Caco-2 (cell line): ENCODE results near the gene TPM1. TPM values are rescaled to one million over a fixed set of nuclear protein-coding genes. Genes with fewer than 3 reads are reported as not detected.
A peak's percentile ranks its signal among the peaks of the same experiment; 100 is the strongest.

Source experiments
- BruUV-seq: library from RNA; stranded (reverse); fragments of 400-500 nt; replicated peaks from 2 replicates; lab custom pipeline; 2021; lab: Mats Ljungman, UMichigan
- CTCF ChIA-PET: fragments of 300-600 bp; sonication (Branson Sonifier 250); formaldehyde crosslinking; loops from one replicate; lab custom pipeline; 2022; ENCODE audit warnings: antibody characterized with exemption; lab: Charles Lee
- POLR2A ChIA-PET: fragments of 300-600 bp; sonication (Branson Sonifier 250); formaldehyde crosslinking; loops from one replicate; lab custom pipeline; 2022; ENCODE audit warnings: antibody characterized with exemption; lab: Charles Lee
- DNase-seq, 2 experiments: peaks; one replicate each; pipeline versions ENCODE4 v3.0.0 to v3.0.0-alpha.2; 2020 to 2022
- H3K27me3 ChIP-seq: replicated peaks from 2 replicates; pipeline ENCODE4 v1.6.0; 2011; ENCODE audit warnings: low read length; ENCODE audit not compliant: control insufficient read depth, insufficient read depth
- H3K36me3 ChIP-seq: 2 replicates; pipeline ENCODE4 v1.5.1; 2011; ENCODE audit warnings: low read length; ENCODE audit not compliant: control insufficient read depth, insufficient read depth
- H3K4me1 ChIP-seq: fragments of 250-450 bp; sonication (Bioruptor Pico); 2 replicates; pipeline ENCODE4 v1.5.1; 2020; ENCODE audit warnings: mild to moderate bottlenecking
- H3K4me3 ChIP-seq: 2 replicates; pipeline ENCODE4 v1.5.1; 2011; ENCODE audit warnings: low read depth, mild to moderate bottlenecking, control low read depth, low read length
- H3K9me3 ChIP-seq: fragments of 250-450 bp; sonication (Bioruptor Pico); 2 replicates; pipeline ENCODE4 v1.5.1; 2020; ENCODE audit warnings: mild to moderate bottlenecking, moderate library complexity
- H3K27ac Mint-ChIP-seq: one replicate; pipeline ENCODE4 v1.8.0; 2022; ENCODE audit warnings: mixed read lengths; ENCODE audit not compliant: unreplicated experiment
- H3K27me3 Mint-ChIP-seq: one replicate; pipeline ENCODE4 v1.8.0; 2022; ENCODE audit warnings: mixed read lengths; ENCODE audit not compliant: insufficient read depth, unreplicated experiment
- H3K36me3 Mint-ChIP-seq: one replicate; pipeline ENCODE4 v1.8.0; 2022; ENCODE audit warnings: mild to moderate bottlenecking, mixed read lengths; ENCODE audit not compliant: insufficient read depth, unreplicated experiment
- H3K4me1 Mint-ChIP-seq: one replicate; pipeline ENCODE4 v1.8.0; 2022; ENCODE audit warnings: low read depth, mixed read lengths; ENCODE audit not compliant: unreplicated experiment
- H3K4me3 Mint-ChIP-seq: one replicate; pipeline ENCODE4 v1.8.0; 2022; ENCODE audit warnings: mild to moderate bottlenecking, moderate library complexity, mixed read lengths; ENCODE audit not compliant: unreplicated experiment
- H3K9me3 Mint-ChIP-seq: one replicate; pipeline ENCODE4 v1.8.0; 2022; ENCODE audit warnings: mixed read lengths; ENCODE audit not compliant: unreplicated experiment
- CTCF ChIP-seq, 2 experiments: fragments of 200-600 bp in 1 of 2; IDR thresholded peaks; 1 replicate in 1 of 2; 2 replicates in 1 of 2; pipeline versions ENCODE4 v1.5.1 to v1.8.0; 2011 to 2022; ENCODE audit warnings: antibody characterized with exemption in 1 of 2, control low read depth in 1 of 2, inconsistent platforms in 1 of 2, low read depth in 1 of 2, low read length in 1 of 2, mild to moderate bottlenecking in 1 of 2, moderate library complexity in 1 of 2; ENCODE audit not compliant: insufficient read depth in 1 of 2, severe bottlenecking in 1 of 2, unreplicated experiment in 1 of 2
- intact Hi-C: fragments of 100-400 bp; cut with micrococcal nuclease; formaldehyde crosslinking; loops from one replicate; pipeline ENCODE4 v1.10.0; 2022; ENCODE audit not compliant: unreplicated experiment
- total RNA-seq: library from RNA; stranded (reverse); gene quantifications from 2 replicates; pipeline ENCODE4 v1.2.3, GENCODE V29; 2022

The TPM1 gene
- total RNA-seq, 1 experiment from 2014 or later = 193 TPM

DNA sequence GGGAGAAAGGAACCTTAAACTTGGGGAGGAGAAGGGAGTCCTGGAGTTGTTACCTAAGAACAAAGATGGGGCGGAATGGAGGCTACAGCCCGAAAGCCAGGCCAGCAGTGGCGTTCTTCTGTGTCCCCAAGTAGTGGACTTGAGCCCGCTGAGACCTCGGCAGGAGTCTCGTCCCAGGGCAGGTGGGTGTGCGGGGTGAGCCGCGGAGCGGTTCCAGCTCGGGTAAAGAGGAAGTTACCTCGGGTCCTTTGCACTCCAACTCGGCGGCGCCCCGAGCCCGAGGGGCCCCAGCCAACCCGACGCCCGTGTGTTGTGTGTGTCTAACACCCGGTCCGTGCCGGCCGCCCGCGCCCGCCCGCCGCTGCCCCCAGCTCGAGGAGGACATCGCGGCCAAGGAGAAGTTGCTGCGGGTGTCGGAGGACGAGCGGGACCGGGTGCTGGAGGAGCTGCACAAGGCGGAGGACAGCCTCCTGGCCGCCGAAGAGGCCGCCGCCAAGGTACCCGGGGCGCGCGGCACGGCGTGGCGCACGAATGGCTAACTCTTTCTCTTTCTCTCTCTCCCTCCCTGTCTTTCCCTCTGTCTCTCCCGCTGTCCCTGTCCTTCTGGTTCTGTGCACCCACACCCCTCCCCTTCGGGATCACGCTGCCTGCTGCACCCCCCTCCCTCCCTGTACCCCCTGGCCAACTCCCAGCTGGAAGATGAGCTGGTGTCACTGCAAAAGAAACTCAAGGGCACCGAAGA lies 959 bp downstream of the TPM1 start:
- peaks cover 54% of the 10 kb centered on the region for H3K4me1 ChIP-seq
- Mint-ChIP-seq H3K27me3 (no peaks in the 10 kb centered on the region), H3K9me3 (no peaks in the 10 kb centered on the region), H3K27ac (peak overlapping the region; percentile 96), H3K4me3 (peak overlapping the region; percentile 80), H3K36me3 (peaks cover 64% of the 10 kb centered on the region), H3K4me1 (peaks cover 46% of the 10 kb centered on the region)
- ChIA-PET CTCF (interaction anchor here (0.6 kb wide), 2 partner anchors 27 to 167 kb away, joined by 3 to 5 read pairs; no protein-coding TSS in a partner anchor), POLR2A (interaction anchor here (1.2 kb wide), 2 partner anchors 45 to 190 kb away, joined by 4 read pairs; no protein-coding TSS in a partner anchor)
- TSS peak; percentile 53 for BruUV-seq
- no peak for TF ChIP-seq CTCF (IDR thresholded peaks at IDR 0.05; ENCODE audit: insufficient read depth in 1 of 2, low read depth in 1 of 2, low read length in 1 of 2, severe bottlenecking in 1 of 2, unreplicated experiment in 1 of 2)
- intact Hi-C loops = loop anchor here (2.0 to 10.0 kb wide), 3 partner anchors 193 to 361 kb away; no protein-coding TSS in a partner anchor
- no peaks in the 10 kb centered on the region for H3K36me3 ChIP-seq
- H3K9me3 ChIP-seq = no peaks in the 10 kb centered on the region
- DNase-seq = peak in 1 of 2 experiments; percentile 42
- H3K27me3 ChIP-seq = no peaks in the 10 kb centered on the region
- peak overlapping the region; percentile 73 for H3K4me3 ChIP-seq

GRCh38 chr15:63044077-63044644 lies 1.6 kb downstream of the TPM1 start:
- Mint-ChIP-seq H3K4me1 (peaks cover 46% of the 10 kb centered on the region), H3K27me3 (no peaks in the 10 kb centered on the region), H3K9me3 (no peaks in the 10 kb centered on the region), H3K27ac (peak overlapping the region; percentile 96), H3K4me3 (peak overlapping the region; percentile 80), H3K36me3 (peaks cover 70% of the 10 kb centered on the region)
- no peak for DNase-seq
- no peaks in the 10 kb centered on the region for H3K27me3 ChIP-seq
- no peaks in the 10 kb centered on the region for H3K36me3 ChIP-seq
- BruUV-seq = TSS peak; percentile 20
- H3K4me3 ChIP-seq = peak overlapping the region; percentile 73
- H3K9me3 ChIP-seq = no peaks in the 10 kb centered on the region
- ChIA-PET POLR2A (no interaction called here), CTCF (interaction anchor here (0.6 kb wide), 3 partner anchors 26 to 1944 kb away, joined by 3 to 5 read pairs (median 3); no protein-coding TSS in a partner anchor)
- peaks cover 47% of the 10 kb centered on the region for H3K4me1 ChIP-seq
- intact Hi-C loops = loop anchor here (10.0 kb wide), 1 partner anchor 361 kb away; no protein-coding TSS in a partner anchor
- TF ChIP-seq CTCF (IDR thresholded peaks at IDR 0.05; ENCODE audit: insufficient read depth in 1 of 2, low read depth in 1 of 2, low read length in 1 of 2, severe bottlenecking in 1 of 2, unreplicated experiment in 1 of 2) = no peak
